ENCODE measurements around the gene ST3GAL5.

DNA sequence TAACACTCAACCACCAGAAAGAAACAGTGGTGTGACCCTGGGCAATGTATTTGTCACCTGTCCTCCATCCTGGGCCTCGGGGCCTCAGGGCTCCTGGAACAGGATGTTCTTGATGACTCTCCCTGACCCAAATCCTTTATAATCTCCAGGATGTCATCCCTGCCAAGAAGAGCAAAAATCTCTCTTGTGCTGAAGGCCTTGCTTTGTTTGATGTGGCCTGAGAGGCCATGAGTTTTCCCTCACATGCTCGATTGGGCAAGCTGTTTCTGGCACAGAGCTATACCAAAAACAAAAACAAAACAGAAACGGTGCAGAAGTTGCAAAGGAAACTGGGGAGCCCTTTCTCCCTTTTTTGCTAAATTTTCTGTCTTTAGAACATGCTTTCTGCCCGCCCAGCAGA is 35.7 kb upstream of the ST3GAL5 start:
- TF ChIP-seq CTCF (IDR thresholded peaks at IDR 0.05): no peak
- no peak for TF ChIP-seq EZH2 (IDR thresholded peaks at IDR 0.05)
- TF ChIP-seq EZH2phosphoT487 (IDR thresholded peaks at IDR 0.05): no peak

All from neural progenitor cell (in vitro differentiated cells).